HepG2 (cell line): ENCODE measurements around the gene ACSM2A.
"Not testable (repeated sequence)": the region's sequence is repeated elsewhere in the genome, so short reads cannot be mapped to it uniquely, and the experiment has no call there.

Experiments
- SRF ChIP-seq: IDR thresholded peaks from 2 replicates; pipeline ENCODE4 v1.6.1; 2011; ENCODE audit warnings: mild to moderate bottlenecking, low read depth, low read length, moderate library complexity
- ZFP37 ChIP-seq: sonication (generic); formaldehyde crosslinking; IDR thresholded peaks from 2 replicates; pipeline ENCODE4 v1.4.0; 2020; ENCODE audit warnings: missing genetic modification reagents, borderline replicate concordance
- ZZZ3 ChIP-seq: sonication (generic); formaldehyde crosslinking; IDR thresholded peaks from 2 replicates; pipeline ENCODE4 v1.4.0; 2020; ENCODE audit warnings: missing genetic modification reagents, mild to moderate bottlenecking, borderline replicate concordance
- TF ChIP-seq, protein P1 (sequence below): sonication (generic); formaldehyde crosslinking; IDR thresholded peaks from 2 replicates; pipeline ENCODE4 v1.5.0; 2020; ENCODE audit warnings: missing genetic modification reagents

DNA sequence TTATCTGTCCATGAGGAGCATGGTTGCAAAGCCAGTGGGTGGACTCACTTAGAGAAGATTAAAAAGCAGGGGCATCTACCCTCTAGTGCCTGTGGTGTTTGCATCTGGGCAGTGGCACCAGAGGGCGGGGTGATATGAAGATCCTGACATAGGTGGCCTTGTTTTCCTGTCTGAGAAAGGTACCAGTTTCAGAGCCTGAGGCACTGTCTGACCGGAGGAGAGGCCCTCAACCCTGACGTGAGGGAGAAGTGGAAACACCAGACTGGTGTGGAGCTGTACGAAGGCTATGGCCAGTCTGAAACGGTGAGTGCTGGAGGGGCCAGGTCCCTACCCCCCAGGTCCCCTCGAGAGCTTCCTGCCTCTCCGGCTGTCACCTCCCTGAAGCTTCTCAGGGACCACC is 21.8 kb upstream of the ACSM2A start:
- TF ChIP-seq ZZZ3 (CRISPR knock-in tag); ZFP37 (CRISPR knock-in tag); SRF: not testable (repeated sequence)
- TF ChIP-seq, protein P1, sequence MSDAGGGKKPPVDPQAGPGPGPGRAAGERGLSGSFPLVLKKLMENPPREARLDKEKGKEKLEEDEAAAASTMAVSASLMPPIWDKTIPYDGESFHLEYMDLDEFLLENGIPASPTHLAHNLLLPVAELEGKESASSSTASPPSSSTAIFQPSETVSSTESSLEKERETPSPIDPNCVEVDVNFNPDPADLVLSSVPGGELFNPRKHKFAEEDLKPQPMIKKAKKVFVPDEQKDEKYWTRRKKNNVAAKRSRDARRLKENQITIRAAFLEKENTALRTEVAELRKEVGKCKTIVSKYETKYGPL (CRISPR knock-in tag) = not testable (repeated sequence)
